NCI-H510A (cell line): ENCODE results near the gene FGGY.
A peak's percentile ranks its signal among the peaks of the same experiment; 100 is the strongest.
"Not testable (repeated sequence)": the region's sequence is repeated elsewhere in the genome, so short reads cannot be mapped to it uniquely, and the experiment has no call there.

Experiments used
- DNase-seq: peaks from one replicate; lab custom pipeline; 2025; lab: John Stamatoyannopoulos, UW

The FGGY gene

GRCh38 chr1:59296358-59297256 lies at the start of gene FGGY:
TSS of gene FGGY (plus strand) at chr1:59297094. CDS start at chr1:59321550, 24,456 bp downstream.
- DNase-seq = peak; percentile 97

GRCh38 chr1:59248758-59249157 lies 48.1 kb upstream of the FGGY start:
- DNase-seq = no peak

GRCh38 chr1:59249396-59250137 lies 47.3 kb upstream of the FGGY start:
- DNase-seq = no peak

- DNase-seq = not testable (repeated sequence)
These were observed 45.8 kb upstream of the FGGY start for GRCh38 chr1:59251061-59251460.

GRCh38 chr1:59256429-59256828 lies 40.5 kb upstream of the FGGY start:
- DNase-seq = not testable (repeated sequence)

- no peak for DNase-seq
These were observed 38.4 kb upstream of the FGGY start for GRCh38 chr1:59258412-59259032.

GRCh38 chr1:59261537-59261936 lies 35.4 kb upstream of the FGGY start:
- no peak for DNase-seq

- no peak for DNase-seq
These were observed 34.3 kb upstream of the FGGY start for GRCh38 chr1:59262631-59263030.

GRCh38 chr1:59263111-59263510 lies 33.8 kb upstream of the FGGY start:
- DNase-seq = no peak

GRCh38 chr1:59265622-59266021 lies 31.3 kb upstream of the FGGY start:
- no peak for DNase-seq

GRCh38 chr1:59266180-59266926 lies 30.5 kb upstream of the FGGY start:
- no peak for DNase-seq

- no peak for DNase-seq
These were observed 30.0 kb upstream of the FGGY start for GRCh38 chr1:59266927-59267293.

- DNase-seq = no peak
These were observed 28.5 kb upstream of the FGGY start for GRCh38 chr1:59268406-59268805.

- no peak for DNase-seq
These were observed 25.2 kb upstream of the FGGY start for GRCh38 chr1:59271561-59272260.

GRCh38 chr1:59272507-59272906 lies 24.4 kb upstream of the FGGY start:
- DNase-seq = no peak

GRCh38 chr1:59276439-59276851 lies 20.4 kb upstream of the FGGY start:
- no peak for DNase-seq

GRCh38 chr1:59278780-59279354 lies 18.0 kb upstream of the FGGY start:
- no peak for DNase-seq

- DNase-seq = no peak
These were observed 17.2 kb upstream of the FGGY start for GRCh38 chr1:59279645-59280044.

- no peak for DNase-seq
These were observed 13.9 kb upstream of the FGGY start for GRCh38 chr1:59282951-59283350.

- no peak for DNase-seq
These were observed 11.2 kb upstream of the FGGY start for GRCh38 chr1:59285691-59286090.

GRCh38 chr1:59288046-59288445 lies 8.8 kb upstream of the FGGY start:
- DNase-seq = no peak
